Neural cell (in vitro differentiated cells): ENCODE results near the gene ATXN7L3. TPM values are rescaled to one million over a fixed set of nuclear protein-coding genes. Genes with fewer than 3 reads are reported as not detected.
A peak's percentile ranks its signal among the peaks of the same experiment; 100 is the strongest.

Experiments used
- H2AFZ ChIP-seq: fragments of 200-600, 300-800 bp; sonication (generic), shearing (Covaris generic); 2 replicates; pipeline ENCODE4 v1.6.0; 2014; ENCODE audit warnings: low read depth, mild to moderate bottlenecking, antibody characterized with exemption, low read length, moderate library complexity
- H3F3A ChIP-seq: fragments of 200-600 bp; shearing (Covaris generic); 2 replicates; pipeline ENCODE4 v1.6.1; 2016; ENCODE audit warnings: mild to moderate bottlenecking, moderate library complexity, mixed read lengths, antibody characterized with exemption, low read length; ENCODE audit not compliant: insufficient read depth, poor library complexity, severe bottlenecking
- H3K27ac ChIP-seq: fragments of 200-600, 300-800 bp; sonication (generic), shearing (Covaris generic); 2 replicates; pipeline ENCODE4 v1.5.1; 2014; ENCODE audit warnings: mild to moderate bottlenecking, low read length, moderate library complexity
- H3K27me3 ChIP-seq: fragments of 300-800, 200-600 bp; sonication (generic), shearing (Covaris generic); 2 replicates; pipeline ENCODE4 v1.6.0; 2014; ENCODE audit warnings: mild to moderate bottlenecking, low read depth, low read length, moderate library complexity; ENCODE audit not compliant: insufficient read depth
- H3K36me3 ChIP-seq: fragments of 300-800, 200-600 bp; sonication (generic), shearing (Covaris generic); 2 replicates; pipeline ENCODE4 v1.5.1; 2014; ENCODE audit warnings: mild to moderate bottlenecking, antibody characterized with exemption, low read length, moderate library complexity; ENCODE audit not compliant: insufficient read depth
- H3K4me2 ChIP-seq: fragments of 300-800, 200-600 bp; sonication (generic), shearing (Covaris generic); 2 replicates; pipeline ENCODE4 v1.6.0; 2014; ENCODE audit warnings: mild to moderate bottlenecking, low read length
- H3K4me3 ChIP-seq: fragments of 300-800, 200-600 bp; sonication (generic), shearing (Covaris generic); 2 replicates; pipeline ENCODE4 v1.5.1; 2014; ENCODE audit warnings: mild to moderate bottlenecking, low read length, moderate library complexity
- H3K79me2 ChIP-seq: fragments of 200-600 bp; shearing (Covaris generic); replicated peaks from 2 replicates; pipeline ENCODE4 v1.6.0; 2014; ENCODE audit warnings: mild to moderate bottlenecking, low read length, moderate library complexity; ENCODE audit not compliant: insufficient read depth
- H3K9ac ChIP-seq: fragments of 300-800, 200-600 bp; sonication (generic), shearing (Covaris generic); 2 replicates; pipeline ENCODE4 v1.6.1; 2016; ENCODE audit warnings: mild to moderate bottlenecking, low read length, mixed read lengths
- H3K9me2 ChIP-seq: fragments of 200-600 bp; shearing (Covaris generic); 2 replicates; pipeline ENCODE4 v1.6.1; 2016; ENCODE audit warnings: mild to moderate bottlenecking, low read length, mixed read lengths; ENCODE audit not compliant: insufficient read depth
- H3K9me3 ChIP-seq: fragments of 200-600, 300-800 bp; sonication (generic), shearing (Covaris generic); 2 replicates; pipeline ENCODE4 v1.6.1; 2016; ENCODE audit warnings: mild to moderate bottlenecking, mixed run types, low read length, moderate library complexity, mixed read lengths
- H4K20me1 ChIP-seq: fragments of 200-600 bp; shearing (Covaris generic); 2 replicates; pipeline ENCODE4 v1.6.1; 2016; ENCODE audit warnings: mild to moderate bottlenecking, mixed run types; ENCODE audit not compliant: insufficient read depth
- EP300 ChIP-seq: fragments of 450-650 bp; conservative IDR thresholded peaks from 2 replicates; pipeline ENCODE4 v1.6.1; 2014; ENCODE audit warnings: antibody characterized with exemption, mild to moderate bottlenecking, moderate library complexity; ENCODE audit not compliant: poor library complexity, severe bottlenecking
- EZH2 ChIP-seq: fragments of 200-600, 300-800 bp; shearing (Covaris generic), sonication (generic); IDR thresholded peaks from 2 replicates; pipeline ENCODE4 v1.6.1; 2014; ENCODE audit warnings: antibody characterized with exemption, low read length, borderline replicate concordance, mild to moderate bottlenecking; ENCODE audit not compliant: insufficient read depth, poor library complexity, severe bottlenecking
- MXI1 ChIP-seq: fragments of 450-650 bp; conservative IDR thresholded peaks from 2 replicates; pipeline ENCODE4 v1.6.1; 2014; ENCODE audit warnings: antibody characterized with exemption, mild to moderate bottlenecking; ENCODE audit not compliant: poor library complexity, severe bottlenecking
- POLR2AphosphoS5 ChIP-seq: IDR thresholded peaks from 2 replicates; pipeline ENCODE4 v1.6.1; 2012
- RAD21 ChIP-seq: fragments of 450-650 bp; conservative IDR thresholded peaks from 2 replicates; pipeline ENCODE4 v1.6.1; 2014; ENCODE audit warnings: antibody characterized with exemption, mild to moderate bottlenecking, moderate library complexity
- SMC3 ChIP-seq: fragments of 450-650 bp; conservative IDR thresholded peaks from 2 replicates; pipeline ENCODE4 v1.6.1; 2014; ENCODE audit warnings: antibody characterized with exemption, mild to moderate bottlenecking, moderate library complexity; ENCODE audit not compliant: poor library complexity
- TAF1 ChIP-seq: IDR thresholded peaks from 2 replicates; pipeline ENCODE4 v1.6.1; 2012; ENCODE audit warnings: low read depth
- polyA plus RNA-seq: library from polyadenylated mRNA; depleted of rRNA; stranded (reverse); fragments of >200 nt; gene quantifications from 2 replicates; pipeline ENCODE4 v1.2.3, GENCODE V29; 2014
- TF ChIP-seq, protein P1 (sequence below): IDR thresholded peaks from 2 replicates; pipeline ENCODE4 v1.6.1; 2012; ENCODE audit warnings: borderline replicate concordance
- TF ChIP-seq, protein P2 (sequence below): fragments of 450-650 bp; IDR thresholded peaks from 2 replicates; pipeline ENCODE4 v1.5.1; 2014; ENCODE audit warnings: antibody characterized with exemption, mild to moderate bottlenecking, moderate library complexity; ENCODE audit not compliant: poor library complexity, severe bottlenecking

ATXN7L3 gene
- polyA plus RNA-seq, 1 donor from 2014 or later: 97.2 TPM

DNA sequence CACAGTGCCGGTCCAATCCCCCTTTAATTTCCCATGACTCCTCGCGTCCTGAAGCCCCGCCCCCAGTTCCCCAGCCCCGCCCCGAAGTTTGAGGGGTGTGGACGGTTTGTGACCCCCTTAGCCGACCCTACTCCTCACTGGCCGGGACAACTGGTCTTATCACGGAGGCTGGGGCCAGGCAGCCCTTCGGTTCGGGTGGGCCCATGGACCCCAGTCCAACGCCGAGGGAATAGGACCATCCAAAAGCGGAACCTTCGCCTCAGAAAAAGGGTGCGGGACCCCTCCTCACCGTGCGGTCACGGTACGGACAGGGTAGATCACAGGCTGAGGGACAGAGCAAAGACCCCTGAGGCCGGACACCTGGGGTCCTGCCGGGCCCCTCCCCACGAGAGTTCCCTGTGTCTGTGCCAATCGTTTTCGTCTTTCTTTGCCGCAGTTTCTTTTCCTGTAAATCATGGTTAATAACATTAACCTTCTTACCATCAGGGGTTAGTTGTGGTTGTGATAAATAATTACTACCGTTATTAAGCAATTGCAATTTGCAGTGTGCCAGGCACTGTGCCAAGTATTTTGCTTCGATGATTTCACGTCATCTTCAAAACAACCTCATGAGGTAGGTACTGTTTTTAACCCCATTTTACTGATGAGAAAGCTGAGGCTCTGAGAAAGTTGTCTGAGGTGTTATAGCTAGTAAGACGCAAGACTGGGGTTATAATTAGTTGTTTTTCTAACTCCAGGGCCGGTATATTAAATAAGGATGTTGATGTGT, 12.4 kb downstream of the ATXN7L3 start:
- no peaks in the 10 kb centered on the region for H3K27me3 ChIP-seq
- H4K20me1 ChIP-seq: no peaks in the 10 kb centered on the region
- H3K9ac ChIP-seq: peak overlapping the region; percentile 89
- H3K79me2 ChIP-seq: peaks cover 34% of the 10 kb centered on the region
- no peaks in the 10 kb centered on the region for H3K9me2 ChIP-seq
- no peaks in the 10 kb centered on the region for H3K36me3 ChIP-seq
- H3K4me3 ChIP-seq: peak overlapping the region; percentile 92
- H3F3A ChIP-seq: no peaks in the 10 kb centered on the region
- TF ChIP-seq TAF1: peak; percentile 40
- no peak for TF ChIP-seq RAD21
- peak; percentile 1 for TF ChIP-seq EP300
- TF ChIP-seq EZH2: no peak
- H3K27ac ChIP-seq: peak overlapping the region; percentile 92
- H3K9me3 ChIP-seq: no peaks in the 10 kb centered on the region
- H2AFZ ChIP-seq: peak overlapping the region; percentile 61
- peak overlapping the region; percentile 100 for H3K4me2 ChIP-seq

GRCh38 chr17:44186307-44187130, 13.2 kb downstream of the ATXN7L3 start, which contains the start of gene TMUB2:
Gene TMUB2 (plus strand): TSS chr17:44186972. CDS start chr17:44187709, 737 bp downstream.
- no peaks in the 10 kb centered on the region for H3K27me3 ChIP-seq
- H3K4me2 ChIP-seq: peak within 1 kb of the TSS; percentile 100
- no peaks in the 10 kb centered on the region for H3K36me3 ChIP-seq
- peak within 1 kb of the TSS; percentile 92 for H3K27ac ChIP-seq
- H3K4me3 ChIP-seq: peak within 1 kb of the TSS; percentile 92
- H3K9me2 ChIP-seq: no peaks in the 10 kb centered on the region
- H3K9me3 ChIP-seq: no peaks in the 10 kb centered on the region
- H3K9ac ChIP-seq: peak within 1 kb of the TSS; percentile 89
- H4K20me1 ChIP-seq: no peaks in the 10 kb centered on the region
- H3K79me2 ChIP-seq: peaks cover 34% of the 10 kb centered on the region
- peak within 1 kb of the TSS; percentile 61 for H2AFZ ChIP-seq
- H3F3A ChIP-seq: no peaks in the 10 kb centered on the region
- TF ChIP-seq SMC3 (peak; percentile 59), EZH2 (no peak), MXI1 (peak; percentile 84), EP300 (peak; percentile 68), RAD21 (peak; percentile 57), TAF1 (peak; percentile 72), POLR2AphosphoS5 (peak; percentile 85)
- TF ChIP-seq, protein P1, sequence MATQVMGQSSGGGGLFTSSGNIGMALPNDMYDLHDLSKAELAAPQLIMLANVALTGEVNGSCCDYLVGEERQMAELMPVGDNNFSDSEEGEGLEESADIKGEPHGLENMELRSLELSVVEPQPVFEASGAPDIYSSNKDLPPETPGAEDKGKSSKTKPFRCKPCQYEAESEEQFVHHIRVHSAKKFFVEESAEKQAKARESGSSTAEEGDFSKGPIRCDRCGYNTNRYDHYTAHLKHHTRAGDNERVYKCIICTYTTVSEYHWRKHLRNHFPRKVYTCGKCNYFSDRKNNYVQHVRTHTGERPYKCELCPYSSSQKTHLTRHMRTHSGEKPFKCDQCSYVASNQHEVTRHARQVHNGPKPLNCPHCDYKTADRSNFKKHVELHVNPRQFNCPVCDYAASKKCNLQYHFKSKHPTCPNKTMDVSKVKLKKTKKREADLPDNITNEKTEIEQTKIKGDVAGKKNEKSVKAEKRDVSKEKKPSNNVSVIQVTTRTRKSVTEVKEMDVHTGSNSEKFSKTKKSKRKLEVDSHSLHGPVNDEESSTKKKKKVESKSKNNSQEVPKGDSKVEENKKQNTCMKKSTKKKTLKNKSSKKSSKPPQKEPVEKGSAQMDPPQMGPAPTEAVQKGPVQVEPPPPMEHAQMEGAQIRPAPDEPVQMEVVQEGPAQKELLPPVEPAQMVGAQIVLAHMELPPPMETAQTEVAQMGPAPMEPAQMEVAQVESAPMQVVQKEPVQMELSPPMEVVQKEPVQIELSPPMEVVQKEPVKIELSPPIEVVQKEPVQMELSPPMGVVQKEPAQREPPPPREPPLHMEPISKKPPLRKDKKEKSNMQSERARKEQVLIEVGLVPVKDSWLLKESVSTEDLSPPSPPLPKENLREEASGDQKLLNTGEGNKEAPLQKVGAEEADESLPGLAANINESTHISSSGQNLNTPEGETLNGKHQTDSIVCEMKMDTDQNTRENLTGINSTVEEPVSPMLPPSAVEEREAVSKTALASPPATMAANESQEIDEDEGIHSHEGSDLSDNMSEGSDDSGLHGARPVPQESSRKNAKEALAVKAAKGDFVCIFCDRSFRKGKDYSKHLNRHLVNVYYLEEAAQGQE: no peak
- TF ChIP-seq, protein P2, sequence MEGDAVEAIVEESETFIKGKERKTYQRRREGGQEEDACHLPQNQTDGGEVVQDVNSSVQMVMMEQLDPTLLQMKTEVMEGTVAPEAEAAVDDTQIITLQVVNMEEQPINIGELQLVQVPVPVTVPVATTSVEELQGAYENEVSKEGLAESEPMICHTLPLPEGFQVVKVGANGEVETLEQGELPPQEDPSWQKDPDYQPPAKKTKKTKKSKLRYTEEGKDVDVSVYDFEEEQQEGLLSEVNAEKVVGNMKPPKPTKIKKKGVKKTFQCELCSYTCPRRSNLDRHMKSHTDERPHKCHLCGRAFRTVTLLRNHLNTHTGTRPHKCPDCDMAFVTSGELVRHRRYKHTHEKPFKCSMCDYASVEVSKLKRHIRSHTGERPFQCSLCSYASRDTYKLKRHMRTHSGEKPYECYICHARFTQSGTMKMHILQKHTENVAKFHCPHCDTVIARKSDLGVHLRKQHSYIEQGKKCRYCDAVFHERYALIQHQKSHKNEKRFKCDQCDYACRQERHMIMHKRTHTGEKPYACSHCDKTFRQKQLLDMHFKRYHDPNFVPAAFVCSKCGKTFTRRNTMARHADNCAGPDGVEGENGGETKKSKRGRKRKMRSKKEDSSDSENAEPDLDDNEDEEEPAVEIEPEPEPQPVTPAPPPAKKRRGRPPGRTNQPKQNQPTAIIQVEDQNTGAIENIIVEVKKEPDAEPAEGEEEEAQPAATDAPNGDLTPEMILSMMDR: no peak
